ENCODE results near the gene SLC44A4.
"Not testable (repeated sequence)": the region's sequence is repeated elsewhere in the genome, so short reads cannot be mapped to it uniquely, and the experiment has no call there.

SLC44A4 gene

GRCh38 chr6:31847276-31847978, 31.4 kb downstream of the SLC44A4 start:
- Histone ChIP-seq H2AFZ (ENCODE audit: low read depth, low read length) (no peak overlapping the region), H3K79me2 (ENCODE audit: low read length) (no peaks in the 10 kb centered on the region), H3K9me3 (ENCODE audit: insufficient read depth, low read length) (no peaks in the 10 kb centered on the region), H3K4me2 (ENCODE audit: low read length) (no peak overlapping the region), H3K27ac (ENCODE audit: low read length) (no peak overlapping the region), H3K9ac (ENCODE audit: low read length) (no peak overlapping the region), H3K36me3 (replicated peaks; ENCODE audit: low read depth, low read length) (no peaks in the 10 kb centered on the region), H4K20me1 (ENCODE audit: insufficient read depth, low read length) (no peaks in the 10 kb centered on the region), H3K4me1 (ENCODE audit: low read length) (no peaks in the 10 kb centered on the region), H3K27me3 (ENCODE audit: low read depth, low read length) (no peaks in the 10 kb centered on the region), H3K4me3 (ENCODE audit: low read length) (no peak overlapping the region)
- TF ChIP-seq CTCF (IDR thresholded peaks at IDR 0.05; ENCODE audit: low read depth, low read length) = no peak
- TF ChIP-seq EZH2phosphoT487 (IDR thresholded peaks at IDR 0.05; ENCODE audit: low read depth) = no peak

GRCh38 chr6:31844507-31844906, 34.3 kb downstream of the SLC44A4 start:
- Histone ChIP-seq H3K36me3 (replicated peaks; ENCODE audit: low read depth, low read length) (peaks cover 15% of the 10 kb centered on the region), H3K4me2 (ENCODE audit: low read length) (no peak overlapping the region), H3K79me2 (ENCODE audit: low read length) (no peaks in the 10 kb centered on the region), H2AFZ (ENCODE audit: low read depth, low read length) (no peak overlapping the region), H3K4me1 (ENCODE audit: low read length) (no peaks in the 10 kb centered on the region), H3K9me3 (ENCODE audit: insufficient read depth, low read length) (no peaks in the 10 kb centered on the region), H3K4me3 (ENCODE audit: low read length) (no peak overlapping the region), H3K9ac (ENCODE audit: low read length) (no peak overlapping the region), H3K27me3 (ENCODE audit: low read depth, low read length) (no peaks in the 10 kb centered on the region), H3K27ac (ENCODE audit: low read length) (no peak overlapping the region), H4K20me1 (ENCODE audit: insufficient read depth, low read length) (no peaks in the 10 kb centered on the region)
- TF ChIP-seq EZH2phosphoT487 (IDR thresholded peaks at IDR 0.05; ENCODE audit: low read depth) (no peak), CTCF (IDR thresholded peaks at IDR 0.05; ENCODE audit: low read depth, low read length) (no peak)

- Histone ChIP-seq H3K79me2 (ENCODE audit: low read length) (peaks cover 15% of the 10 kb centered on the region), H3K4me1 (ENCODE audit: low read length) (peaks cover 8% of the 10 kb centered on the region), H3K27me3 (ENCODE audit: low read depth, low read length) (no peaks in the 10 kb centered on the region), H3K27ac (ENCODE audit: low read length) (no peak overlapping the region), H3K36me3 (replicated peaks; ENCODE audit: low read depth, low read length) (peaks cover 34% of the 10 kb centered on the region), H3K4me3 (ENCODE audit: low read length) (no peak overlapping the region), H4K20me1 (ENCODE audit: insufficient read depth, low read length) (peaks cover 8% of the 10 kb centered on the region), H3K9me3 (ENCODE audit: insufficient read depth, low read length) (no peaks in the 10 kb centered on the region), H3K9ac (ENCODE audit: low read length) (no peak overlapping the region), H3K4me2 (ENCODE audit: low read length) (no peak overlapping the region), H2AFZ (ENCODE audit: low read depth, low read length) (no peak overlapping the region)
- no peak for TF ChIP-seq EZH2phosphoT487 (IDR thresholded peaks at IDR 0.05; ENCODE audit: low read depth)
- no peak for TF ChIP-seq CTCF (IDR thresholded peaks at IDR 0.05; ENCODE audit: low read depth, low read length)
Observed at GRCh38 chr6:31842053-31842452, 36.7 kb downstream of the SLC44A4 start.

GRCh38 chr6:31839779-31840126, 39.0 kb downstream of the SLC44A4 start:
- H3K9me3 ChIP-seq (ENCODE audit: insufficient read depth, low read length); H2AFZ ChIP-seq (ENCODE audit: low read depth, low read length); H3K4me2 ChIP-seq (ENCODE audit: low read length); H3K27me3 ChIP-seq (ENCODE audit: low read depth, low read length); H3K9ac ChIP-seq (ENCODE audit: low read length); H3K4me3 ChIP-seq (ENCODE audit: low read length); H3K27ac ChIP-seq (ENCODE audit: low read length): not testable (repeated sequence)
- peaks cover 50% of the 10 kb centered on the region for H3K36me3 ChIP-seq (replicated peaks; ENCODE audit: low read depth, low read length)
- H4K20me1 ChIP-seq (ENCODE audit: insufficient read depth, low read length) = peaks cover 12% of the 10 kb centered on the region
- peaks cover 38% of the 10 kb centered on the region for H3K79me2 ChIP-seq (ENCODE audit: low read length)
- peaks cover 19% of the 10 kb centered on the region for H3K4me1 ChIP-seq (ENCODE audit: low read length)

Measured in OCI-LY3 (cell line).